ENCODE data around the gene ADK.

Gene ADK

DNA sequence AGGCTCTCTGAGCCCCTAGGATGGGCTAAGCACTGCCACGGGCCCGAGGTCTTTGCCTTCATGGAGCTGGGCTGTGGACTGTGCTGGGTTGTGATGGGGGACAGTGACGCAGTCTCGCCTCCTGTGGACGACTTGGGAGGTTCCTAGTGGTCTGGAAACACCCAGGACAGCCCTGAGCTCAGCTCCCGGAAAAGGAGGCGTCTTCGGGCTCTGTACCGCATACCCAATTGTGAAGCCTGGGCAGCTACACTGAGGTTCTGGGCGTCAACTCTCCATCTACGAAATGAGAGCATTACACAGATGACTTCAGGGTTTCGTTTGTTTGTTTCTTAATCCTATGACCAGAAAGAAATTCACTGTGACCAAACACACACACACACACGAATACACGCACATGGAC is 595.8 kb downstream of the ADK start:
- no peak for DNase-seq

GRCh38 chr10:74748468-74749031 is 597.5 kb downstream of the ADK start:
- no peak for DNase-seq

GRCh38 chr10:74750848-74751274 is 599.8 kb downstream of the ADK start:
- no peak for DNase-seq

GRCh38 chr10:74752371-74753040 is 601.5 kb downstream of the ADK start:
- no peak for DNase-seq

- DNase-seq = peak; percentile 47
These were observed 602.6 kb downstream of the ADK start for GRCh38 chr10:74753442-74754211.

DNA sequence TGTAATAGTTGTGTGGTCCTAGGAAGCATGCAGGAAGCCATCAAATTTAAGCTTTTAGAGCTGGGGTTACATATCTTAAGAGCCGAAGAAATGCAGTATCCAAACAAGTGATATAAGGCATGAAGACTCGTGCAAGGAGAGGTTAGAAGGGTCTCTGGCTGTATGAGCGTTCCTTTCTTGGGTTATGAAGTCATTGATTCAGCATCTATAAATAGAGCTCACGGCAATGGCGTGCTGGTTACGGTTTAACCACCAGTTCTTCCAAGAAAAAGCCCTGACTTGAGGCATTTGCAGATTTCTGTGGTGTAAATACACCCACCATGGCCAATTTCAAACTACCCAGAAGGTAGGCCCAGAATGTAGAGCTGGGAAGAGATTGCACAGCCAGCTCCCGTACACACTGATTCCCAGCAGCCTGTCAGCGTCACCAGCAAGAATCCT is 603.4 kb downstream of the ADK start:
- DNase-seq = no peak

DNA sequence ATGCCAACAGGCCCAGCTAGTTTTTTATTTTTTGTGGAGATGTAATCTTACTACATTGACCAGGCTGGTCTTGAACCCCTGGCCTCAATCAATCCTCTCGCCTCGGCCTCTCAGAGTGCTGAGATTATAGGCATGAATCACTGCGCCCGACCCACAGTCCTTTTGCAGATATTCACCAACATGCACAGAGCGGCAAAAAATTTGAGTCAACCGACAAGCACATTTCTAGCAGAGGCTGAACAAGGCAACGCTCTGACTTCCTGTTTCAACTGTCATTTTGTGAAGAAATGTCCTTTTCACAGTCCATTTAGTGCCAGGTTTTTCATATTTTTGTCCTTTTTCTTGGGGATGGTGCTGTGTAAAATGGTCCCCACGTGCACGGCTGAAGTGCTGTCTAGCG is 604.3 kb downstream of the ADK start:
- DNase-seq = no peak

Data from right kidney (tissue), 1 donor.